K562 (cell line): ENCODE results near the gene PDGFA. TPM values are rescaled to one million over a fixed set of nuclear protein-coding genes. Genes with fewer than 3 reads are reported as not detected.

Experiments used
- ATAC-seq: fragments of 200-7000 bp; cut with Tn5 transposase; 3 replicates; pipeline ENCODE4 v1.9.1; 2020; ENCODE audit warnings: moderate library complexity
- BruUV-seq: library from RNA; stranded (reverse); fragments of 400-500 nt; replicated peaks from 2 replicates; lab custom pipeline; 2021; lab: Mats Ljungman, UMichigan
- CTCF ChIA-PET: fragments of 300-600 bp; formaldehyde crosslinking; extraction: SDS; loops from one replicate; lab custom pipeline; 2021; ENCODE audit warnings: low intra/inter-chr PET ratio; lab: Yijun Ruan, JAX
- POLR2A ChIA-PET: fragments of 300-600, 350-650 bp; sonication (Branson Sonifier 250); formaldehyde crosslinking; extraction: SDS; loops from one replicate; lab custom pipeline; 2021; ENCODE audit warnings: antibody characterized with exemption, inconsistent platforms; lab: Yijun Ruan, JAX
- DNase-seq, 4 experiments: peaks; one replicate each; pipeline versions ENCODE4 v3.0.0 to v3.0.0-alpha.2; 2011 to 2018; ENCODE audit warnings: low spot score in 3 of 4, mixed read lengths in 3 of 4; ENCODE audit errors: extremely low read depth in 1 of 4
- FAIRE-seq: peaks from 2 replicates; lab custom pipeline; 2011; peaks lifted over from hg19 to GRCh38; lab: Jason Lieb, UNC
- H2AFZ ChIP-seq: 2 replicates; pipeline ENCODE4 v1.6.0; 2011; ENCODE audit warnings: low read depth, low read length, control low read depth, inconsistent platforms
- H3K27ac ChIP-seq: fragments of 200-600 bp; 3 replicates; pipeline ENCODE4 v1.8.0; 2011; ENCODE audit warnings: low read depth, mild to moderate bottlenecking, control low read depth, inconsistent platforms, low read length, moderate library complexity, mixed read lengths; ENCODE audit errors: extremely low read depth
- H3K27me3 ChIP-seq, 2 experiments: fragments of 300-600 bp in 1 of 2; 2 replicates in 1 of 2; 3 replicates in 1 of 2; pipeline versions ENCODE4 v1.6.0 to v1.8.0; 2011; ENCODE audit warnings: inconsistent platforms in 2 of 2, low read length in 2 of 2, mild to moderate bottlenecking in 1 of 2, mixed read lengths in 1 of 2, moderate library complexity in 1 of 2; ENCODE audit not compliant: control insufficient read depth in 2 of 2, insufficient read depth in 2 of 2
- H3K36me3 ChIP-seq: fragments of 300-600 bp; 3 replicates; pipeline ENCODE4 v1.8.0; 2011; ENCODE audit warnings: mild to moderate bottlenecking, low read length, inconsistent platforms; ENCODE audit not compliant: control insufficient read depth, insufficient read depth
- H3K4me1 ChIP-seq, 2 experiments: fragments of 200-600 bp in 1 of 2; replicated peaks in 1 of 2; 2 replicates in 1 of 2; 3 replicates in 1 of 2; pipeline versions ENCODE4 v1.5.1 to v1.8.0; 2011; ENCODE audit warnings: inconsistent platforms in 2 of 2, low read length in 2 of 2, mild to moderate bottlenecking in 1 of 2, mixed read lengths in 1 of 2, moderate library complexity in 1 of 2; ENCODE audit not compliant: control insufficient read depth in 2 of 2, insufficient read depth in 2 of 2
- H3K4me2 ChIP-seq: 2 replicates; pipeline ENCODE4 v1.6.1; 2011; ENCODE audit warnings: low read length, control low read depth, inconsistent platforms, mixed read lengths; ENCODE audit not compliant: insufficient read depth
- H3K4me3 ChIP-seq: fragments of 200-600 bp; sonication (generic), shearing (Covaris generic); 2 replicates; pipeline ENCODE4 v1.5.1; 2016; ENCODE audit warnings: control low read depth, inconsistent platforms
- H3K79me2 ChIP-seq: fragments of 200-600 bp; 3 replicates; pipeline ENCODE4 v1.8.0; 2011; ENCODE audit warnings: low read length, inconsistent platforms; ENCODE audit not compliant: control insufficient read depth, insufficient read depth
- H3K9ac ChIP-seq, 2 experiments: 2 replicates each; pipeline versions ENCODE4 v1.6.0 to v1.6.1; 2011; ENCODE audit warnings: low read depth in 2 of 2, low read length in 2 of 2, control low read depth in 1 of 2, inconsistent platforms in 1 of 2, mild to moderate bottlenecking in 1 of 2, mixed read lengths in 1 of 2; ENCODE audit not compliant: insufficient read depth in 1 of 2
- H3K9me1 ChIP-seq: one replicate; pipeline ENCODE4 v1.6.0; 2011; ENCODE audit warnings: inconsistent platforms, mild to moderate bottlenecking, low read length, moderate library complexity; ENCODE audit not compliant: control insufficient read depth, insufficient read depth
- H3K9me3 ChIP-seq: replicated peaks from 2 replicates; pipeline ENCODE4 v1.5.1; 2011; ENCODE audit warnings: low read depth, low read length, inconsistent platforms; ENCODE audit not compliant: control insufficient read depth, insufficient read depth
- H4K20me1 ChIP-seq: replicated peaks from 2 replicates; pipeline ENCODE4 v1.6.1; 2011; ENCODE audit warnings: low read length, inconsistent platforms, mixed read lengths; ENCODE audit not compliant: control insufficient read depth, insufficient read depth
- CEBPB ChIP-seq: fragments of 450-650 bp; IDR thresholded peaks from 2 replicates; pipeline ENCODE4 v1.6.1; 2016; ENCODE audit warnings: missing genetic modification characterization, missing compliant biosample characterization
- E2F6 ChIP-seq, 2 experiments: IDR thresholded peaks; 2 replicates each; pipeline ENCODE4 v1.6.1; 2011; ENCODE audit warnings: borderline replicate concordance in 1 of 2, control low read depth in 1 of 2, low read depth in 1 of 2, low read length in 1 of 2, mild to moderate bottlenecking in 1 of 2, mixed read lengths in 1 of 2, moderate library complexity in 1 of 2; ENCODE audit not compliant: insufficient read depth in 1 of 2, insufficient read length in 1 of 2, poor library complexity in 1 of 2, severe bottlenecking in 1 of 2; ENCODE audit errors: extremely low read depth in 1 of 2
- FOXA3 ChIP-seq, 2 experiments: fragments of 450-650 bp in 1 of 2; sonication (generic) in 1 of 2; formaldehyde crosslinking; IDR thresholded peaks in 1 of 2; conservative IDR thresholded peaks in 1 of 2; 2 replicates each; pipeline versions ENCODE4 v1.4.0 to v1.8.0; 2020 to 2022; ENCODE audit warnings: mild to moderate bottlenecking in 2 of 2, missing genetic modification reagents in 1 of 2
- HNRNPLL ChIP-seq: fragments of 200-400 bp; formaldehyde crosslinking; IDR thresholded peaks from 2 replicates; pipeline ENCODE4 v1.6.1; 2017; ENCODE audit warnings: low read length, low read depth, mild to moderate bottlenecking; ENCODE audit not compliant: poor library complexity, severe bottlenecking
- HOXB6 ChIP-seq: fragments of 250-450 bp; sonication (Bioruptor Pico); IDR thresholded peaks from 2 replicates; pipeline ENCODE4 v1.5.1; 2022; ENCODE audit warnings: mild to moderate bottlenecking, borderline replicate concordance
- IRF2 ChIP-seq: sonication (generic); formaldehyde crosslinking; IDR thresholded peaks from 2 replicates; pipeline ENCODE4 v1.8.1; 2022; ENCODE audit warnings: mild to moderate bottlenecking, missing genetic modification reagents
- NCOA2 ChIP-seq, 2 experiments: fragments of 450-650 bp; IDR thresholded peaks; 2 replicates each; pipeline ENCODE4 v1.6.1; 2018; ENCODE audit warnings: mild to moderate bottlenecking in 2 of 2, moderate library complexity in 1 of 2; ENCODE audit not compliant: partially characterized antibody in 2 of 2
- NR4A1 ChIP-seq, 2 experiments: fragments of 250-450 bp in 1 of 2; fragments of 450-650 bp in 1 of 2; sonication (Bioruptor Pico) in 1 of 2; IDR thresholded peaks; 2 replicates each; pipeline versions ENCODE4 v1.4.0 to v1.6.1; 2016 to 2020; ENCODE audit warnings: mild to moderate bottlenecking in 2 of 2, missing compliant biosample characterization in 1 of 2, missing genetic modification characterization in 1 of 2, moderate library complexity in 1 of 2
- TFAP4 ChIP-seq: sonication (generic); formaldehyde crosslinking; IDR thresholded peaks from 2 replicates; pipeline ENCODE4 v1.8.0; 2022; ENCODE audit warnings: missing genetic modification reagents, mild to moderate bottlenecking, moderate library complexity, borderline replicate concordance
- ZNF282 ChIP-seq: sonication (generic); formaldehyde crosslinking; IDR thresholded peaks from 2 replicates; pipeline ENCODE4 v1.8.1; 2023; ENCODE audit warnings: missing genetic modification reagents
- ZNF75A ChIP-seq: fragments of 450-650 bp; formaldehyde crosslinking; IDR thresholded peaks from 2 replicates; pipeline ENCODE4 v1.4.0; 2020; ENCODE audit warnings: mild to moderate bottlenecking
- WGBS: fragments of 100-300 bp; shearing (Covaris generic); methylation state at CpG from one replicate; pipeline ENCODE4 v1.1.6; 2016; ENCODE audit warnings: low coverage, mixed read lengths; ENCODE audit not compliant: insufficient coverage; ENCODE audit errors: missing lambda C conversion rate; 5-methylcytosine and 5-hydroxymethylcytosine counted together
- in situ Hi-C: fragments of 300-500 bp; cut with MboI; formaldehyde crosslinking; loops from 4 replicates; pipeline ENCODE4 v1.15.0; 2018; ENCODE audit warnings: inconsistent platforms, mixed read lengths
- intact Hi-C: fragments of 100-400 bp; cut with micrococcal nuclease; formaldehyde crosslinking; loops from 2 replicates; pipeline ENCODE4 v1.14.2; 2022
- polyA plus RNA-seq, 8 experiments: library from polyadenylated mRNA; depleted of rRNA in 4 of 8; stranded (reverse) in 5 of 8; unstranded in 3 of 8; fragments of >200 nt; fragmentation: Nextera tagmentation in 2 of 8; fragmentation: Illumina TruSeq in 1 of 8; extraction: Ambion mirVana in 2 of 8; extraction: Trizol in 1 of 8; gene quantifications; 2 replicates each; pipeline versions ENCODE4 v1.2.1 to v1.2.3, GENCODE V29; 2011 to 2014; ENCODE audit warnings: inconsistent platforms in 1 of 8, missing spikeins in 1 of 8
- total RNA-seq, 7 experiments: library from RNA; depleted of rRNA in 6 of 7; stranded (reverse); fragments of >200 nt in 6 of 7; fragmentation: Illumina TruSeq in 2 of 7; extraction: Trizol in 2 of 7; gene quantifications; 2 replicates each; pipeline versions ENCODE4 v1.2.1 to v1.2.3, GENCODE V29; 2011 to 2021; ENCODE audit warnings: low replicate concordance in 1 of 7

PDGFA gene
- total and polyA plus RNA-seq, 9 of the 15 experiments (the other 6 are each of a cell fraction or from before 2014, with no cell fraction given): 2.5 to 10.2 (median 4.6) TPM

- TF ChIP-seq IRF2: no peak
Observed at GRCh38 chr7:528451-528850, 8.8 kb upstream of the PDGFA start (continued).

- no peak for DNase-seq
- Histone ChIP-seq H3K27me3 (no peaks in the 10 kb centered on the region; a peak in 1 of 5 replicates), H3K79me2 (no peaks in the 10 kb centered on the region), H3K9me1 (no peaks in the 10 kb centered on the region)
- TF ChIP-seq E2F6 (IDR thresholded peaks at IDR 0.05; ENCODE audit: borderline replicate concordance in 1 of 2, extremely low read depth in 1 of 2, insufficient read depth in 1 of 2, insufficient read length in 1 of 2, low read depth in 1 of 2, low read length in 1 of 2, poor library complexity in 1 of 2, severe bottlenecking in 1 of 2): no peak
- no peak for TF ChIP-seq HOXB6 (CRISPR knock-in tag)
- no peak for TF ChIP-seq NR4A1 (CRISPR knock-in tag; IDR thresholded peaks at IDR 0.05)
- no peak for TF ChIP-seq NR4A1 (tag; IDR thresholded peaks at IDR 0.05)
- TF ChIP-seq HNRNPLL: no peak
- no peak for TF ChIP-seq TFAP4
- TF ChIP-seq ZNF282 (CRISPR knock-in tag): no peak
- no peak for TF ChIP-seq FOXA3 (CRISPR knock-in tag; conservative IDR thresholded peaks at IDR 0.05 in 1 of 2, IDR thresholded peaks at IDR 0.05 in 1 of 2)
- TF ChIP-seq ZNF75A: no peak
- no peak for TF ChIP-seq NCOA2 (IDR thresholded peaks at IDR 0.05; ENCODE audit: partially characterized antibody in 2 of 2)
- TF ChIP-seq CEBPB (tag): no peak
- TF ChIP-seq, all 486 proteins: peak for 0
- H3K4me2 ChIP-seq: no peak overlapping the region
- peaks cover 9 to 27% of the 10 kb centered on the region in 2 experiments for H3K4me1 ChIP-seq
- FAIRE-seq: no peak
- H3K36me3 ChIP-seq: no peaks in the 10 kb centered on the region
- H3K27ac ChIP-seq: no peak overlapping the region
- no peak for ATAC-seq
- 0 out of 2 replicates have a peak, but pooled peaks cover 4% of the 10 kb centered on the region for H4K20me1 ChIP-seq
- 0 out of 2 replicates have a peak, but pooled peaks cover 3% of the 10 kb centered on the region for H3K9me3 ChIP-seq
- in situ Hi-C loops (no loop called here), intact Hi-C loops (no loop called here)
- H3K4me3 ChIP-seq: no peak overlapping the region
- no peak overlapping the region for H2AFZ ChIP-seq
- BruUV-seq: no TSS peak
- POLR2A ChIA-PET: no interaction called here
- CTCF ChIA-PET: no interaction called here
- WGBS: 20% methylated on average over 4 of the region's 4 CpGs
- H3K9ac ChIP-seq: no peak overlapping the region
Observed at GRCh38 chr7:527723-528122, 8.1 kb upstream of the PDGFA start.
